GM12874 (cell line): ENCODE measurements around the gene KCNJ10.

Experiments used
- CTCF ChIP-seq: IDR thresholded peaks from 2 replicates; pipeline ENCODE4 v1.5.1; 2011; ENCODE audit warnings: low read depth, mild to moderate bottlenecking, control low read depth, low read length, moderate library complexity; ENCODE audit not compliant: insufficient read depth

The KCNJ10 gene

GRCh38 chr1:159959451-159959850, 110.5 kb downstream of the KCNJ10 start:
- TF ChIP-seq CTCF = no peak

DNA sequence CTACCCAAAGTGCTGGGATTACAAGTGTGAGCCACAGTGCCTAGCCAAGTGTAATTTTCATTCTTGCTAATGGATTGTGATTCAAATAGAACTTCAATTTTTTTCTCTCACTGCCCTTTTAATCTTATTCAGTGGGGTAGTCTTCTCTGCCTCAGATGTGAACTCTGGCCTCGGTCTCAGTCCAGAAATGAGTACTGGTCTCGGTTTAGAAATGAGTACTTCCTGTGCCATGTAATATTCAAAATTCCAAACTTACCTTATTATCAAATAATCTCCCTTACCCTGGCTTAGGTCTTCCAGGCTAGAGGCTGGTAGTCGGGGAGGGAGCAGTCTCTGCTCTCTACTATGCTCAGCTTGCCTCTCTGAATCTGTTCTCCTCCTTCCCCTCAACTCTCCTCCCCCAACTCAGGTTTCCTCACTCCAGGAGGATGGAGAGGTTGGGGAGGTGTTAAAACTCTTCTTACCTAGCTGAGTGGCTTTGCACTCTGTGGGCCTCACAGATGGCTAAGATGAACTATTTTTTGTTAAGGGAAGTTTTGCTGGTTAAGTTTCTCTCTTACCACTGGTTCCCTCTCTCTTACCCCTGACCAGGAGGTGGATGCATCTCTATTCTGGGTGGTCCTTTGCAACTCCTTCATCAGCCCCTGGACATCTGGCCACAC, 111.1 kb downstream of the KCNJ10 start:
- TF ChIP-seq CTCF = no peak

- no peak for TF ChIP-seq CTCF
Observed at GRCh38 chr1:159957824-159958268, 112.1 kb downstream of the KCNJ10 start.

DNA sequence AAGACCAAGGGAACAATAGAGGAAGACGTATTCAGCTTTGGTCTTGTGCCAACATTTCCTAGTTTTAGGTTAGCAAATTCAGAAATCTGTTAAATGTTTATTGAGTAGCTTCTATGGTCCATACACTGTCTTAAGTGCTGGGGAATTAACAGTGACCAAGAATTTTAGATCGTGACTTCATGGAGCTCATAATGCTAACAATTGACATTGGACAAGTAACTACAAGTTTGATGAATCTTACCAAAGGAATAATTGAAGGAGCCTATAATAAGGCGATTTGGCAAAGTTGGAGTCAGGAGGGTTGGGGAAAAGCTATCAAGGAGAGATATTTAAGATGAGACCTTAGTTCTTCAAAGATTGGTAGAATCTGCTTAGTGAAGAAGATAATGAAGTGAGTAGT, 114.5 kb downstream of the KCNJ10 start:
- no peak for TF ChIP-seq CTCF

GRCh38 chr1:159953536-159954515, 116.1 kb downstream of the KCNJ10 start, which contains the start of gene SLAMF9:
Gene SLAMF9 (minus strand): TSS chr1:159954237. CDS start chr1:159954137, 100 bp downstream.
- no peak for TF ChIP-seq CTCF

GRCh38 chr1:159952932-159953331, 117.0 kb downstream of the KCNJ10 start:
- TF ChIP-seq CTCF = no peak

DNA sequence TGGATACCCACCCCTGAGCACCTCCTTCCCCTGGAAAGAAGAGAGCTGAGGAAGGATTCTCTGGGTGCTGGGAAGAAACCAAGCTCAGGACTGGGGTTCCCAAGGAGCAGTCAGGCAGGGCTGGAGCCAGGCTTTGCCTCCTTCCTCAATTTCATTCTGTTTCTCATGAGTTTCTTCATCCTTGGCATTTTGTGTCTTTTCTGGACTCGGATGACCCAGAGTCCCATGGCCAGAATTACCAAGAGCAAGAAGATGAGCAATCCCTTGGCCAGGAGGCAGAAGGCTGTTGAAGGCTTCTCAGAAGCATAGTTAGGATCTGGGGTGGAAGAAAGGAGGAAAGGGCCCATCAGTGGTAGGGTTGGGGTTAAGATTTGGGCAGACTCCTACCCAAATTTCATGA, 118.4 kb downstream of the KCNJ10 start:
- no peak for TF ChIP-seq CTCF
